ENCODE measurements around the gene HERC4. TPM values are rescaled to one million over a fixed set of nuclear protein-coding genes. Genes with fewer than 3 reads are reported as not detected.
A peak's percentile ranks its signal among the peaks of the same experiment; 100 is the strongest.
"Not testable (repeated sequence)": the region's sequence is repeated elsewhere in the genome, so short reads cannot be mapped to it uniquely, and the experiment has no call there.

The HERC4 gene
- total RNA-seq, 1 donor from 2014 or later, result 41.6 TPM

DNA sequence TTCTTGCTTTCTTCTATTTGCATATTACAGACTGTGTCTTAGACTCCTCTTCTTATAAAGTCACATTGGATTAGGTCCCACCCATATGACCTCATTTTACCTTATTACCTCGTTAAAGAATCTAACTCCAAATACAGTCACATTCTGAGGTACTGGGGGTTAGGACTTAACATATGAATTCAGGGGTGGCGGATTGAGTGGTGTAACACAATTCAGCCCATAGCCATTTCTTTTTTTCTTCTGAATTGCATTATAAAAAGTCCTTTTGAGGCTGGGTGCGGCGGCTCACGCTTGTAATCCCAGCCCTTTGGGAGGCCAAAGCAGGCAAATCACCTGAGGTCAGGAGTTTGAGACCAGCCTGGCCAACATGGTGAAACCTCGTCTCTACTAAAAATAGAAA is 6.8 kb upstream of the HERC4 start:
- TF ChIP-seq, protein P1, sequence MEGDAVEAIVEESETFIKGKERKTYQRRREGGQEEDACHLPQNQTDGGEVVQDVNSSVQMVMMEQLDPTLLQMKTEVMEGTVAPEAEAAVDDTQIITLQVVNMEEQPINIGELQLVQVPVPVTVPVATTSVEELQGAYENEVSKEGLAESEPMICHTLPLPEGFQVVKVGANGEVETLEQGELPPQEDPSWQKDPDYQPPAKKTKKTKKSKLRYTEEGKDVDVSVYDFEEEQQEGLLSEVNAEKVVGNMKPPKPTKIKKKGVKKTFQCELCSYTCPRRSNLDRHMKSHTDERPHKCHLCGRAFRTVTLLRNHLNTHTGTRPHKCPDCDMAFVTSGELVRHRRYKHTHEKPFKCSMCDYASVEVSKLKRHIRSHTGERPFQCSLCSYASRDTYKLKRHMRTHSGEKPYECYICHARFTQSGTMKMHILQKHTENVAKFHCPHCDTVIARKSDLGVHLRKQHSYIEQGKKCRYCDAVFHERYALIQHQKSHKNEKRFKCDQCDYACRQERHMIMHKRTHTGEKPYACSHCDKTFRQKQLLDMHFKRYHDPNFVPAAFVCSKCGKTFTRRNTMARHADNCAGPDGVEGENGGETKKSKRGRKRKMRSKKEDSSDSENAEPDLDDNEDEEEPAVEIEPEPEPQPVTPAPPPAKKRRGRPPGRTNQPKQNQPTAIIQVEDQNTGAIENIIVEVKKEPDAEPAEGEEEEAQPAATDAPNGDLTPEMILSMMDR (IDR thresholded peaks at IDR 0.05), result no peak
- Mint-ChIP-seq H3K36me3 (ENCODE audit: low read depth) (no peaks in the 10 kb centered on the region), H3K27ac (ENCODE audit: unreplicated experiment) (no peak overlapping the region), H3K9me3 (ENCODE audit: low read depth) (no peaks in the 10 kb centered on the region), H3K4me1 (ENCODE audit: low read depth) (peaks cover 20% of the 10 kb centered on the region), H3K27me3 (ENCODE audit: low read depth) (no peaks in the 10 kb centered on the region), H3K4me3 (ENCODE audit: unreplicated experiment) (no peak overlapping the region)
- DNase-seq (ENCODE audit: low spot score), result no peak

DNA sequence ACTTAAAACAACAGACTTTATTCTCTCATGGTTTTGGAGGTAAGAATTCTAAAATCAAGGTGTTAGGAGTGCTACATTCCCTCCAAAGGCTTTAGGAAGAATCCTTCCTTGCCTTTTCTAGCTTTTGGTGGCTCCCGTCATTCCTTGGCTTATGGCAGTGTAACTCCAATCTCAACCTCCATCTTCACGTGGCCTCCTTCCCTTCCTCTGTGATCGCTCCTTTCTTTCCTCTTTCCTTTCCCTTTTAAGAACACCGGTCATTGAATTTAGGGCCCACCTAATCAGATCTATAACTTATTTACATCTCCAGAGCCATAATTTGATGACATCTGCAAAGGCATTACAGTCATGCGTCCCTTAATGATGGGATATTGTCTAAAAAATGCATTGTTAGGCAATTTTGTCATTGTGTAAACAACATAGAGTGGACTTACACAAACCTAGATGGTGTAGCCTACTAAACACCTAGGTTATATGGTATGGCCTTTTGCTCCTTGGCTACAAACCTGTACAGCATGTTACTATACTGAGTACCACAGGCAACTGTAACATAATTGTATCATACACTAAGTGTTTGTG is 5.9 kb upstream of the HERC4 start:
- H3K27me3 Mint-ChIP-seq (ENCODE audit: low read depth), result no peaks in the 10 kb centered on the region
- TF ChIP-seq, protein P1 (IDR thresholded peaks at IDR 0.05), result no peak
- H3K9me3 Mint-ChIP-seq (ENCODE audit: low read depth), result no peaks in the 10 kb centered on the region
- H3K36me3 Mint-ChIP-seq (ENCODE audit: low read depth), result no peaks in the 10 kb centered on the region
- H3K4me1 Mint-ChIP-seq (ENCODE audit: low read depth), result peaks cover 20% of the 10 kb centered on the region
- H3K27ac Mint-ChIP-seq (ENCODE audit: unreplicated experiment), result no peak overlapping the region
- no peak for DNase-seq (ENCODE audit: low spot score)
- H3K4me3 Mint-ChIP-seq (ENCODE audit: unreplicated experiment), result no peak overlapping the region

GRCh38 chr10:68079434-68079833 is 4.4 kb upstream of the HERC4 start:
- peaks cover 25% of the 10 kb centered on the region for H3K4me1 Mint-ChIP-seq (ENCODE audit: low read depth)
- no peaks in the 10 kb centered on the region for H3K36me3 Mint-ChIP-seq (ENCODE audit: low read depth)
- TF ChIP-seq, protein P1 (IDR thresholded peaks at IDR 0.05), result no peak
- no peak overlapping the region for H3K4me3 Mint-ChIP-seq (ENCODE audit: unreplicated experiment)
- H3K27ac Mint-ChIP-seq (ENCODE audit: unreplicated experiment), result no peak overlapping the region
- no peak for DNase-seq (ENCODE audit: low spot score)
- H3K27me3 Mint-ChIP-seq (ENCODE audit: low read depth), result no peaks in the 10 kb centered on the region
- no peaks in the 10 kb centered on the region for H3K9me3 Mint-ChIP-seq (ENCODE audit: low read depth)

DNA sequence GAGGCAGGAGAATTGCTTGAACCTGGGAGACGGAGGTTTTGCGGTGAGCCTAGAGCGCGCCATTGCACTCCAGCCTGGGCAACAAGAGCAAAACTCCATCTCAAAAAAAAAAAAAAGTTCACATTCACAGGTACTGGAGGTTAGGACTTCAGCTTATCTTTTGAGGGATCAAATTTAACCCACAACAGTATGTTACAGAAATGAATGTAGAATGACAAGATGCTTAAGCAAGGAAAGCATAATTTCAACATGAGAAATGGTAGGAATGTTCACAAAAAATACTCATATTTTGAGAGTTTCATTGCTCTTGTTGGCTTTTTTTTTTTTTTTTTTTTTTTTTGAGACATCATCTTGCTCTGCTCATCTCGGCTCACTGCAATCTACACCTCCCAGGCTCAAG is 1.9 kb upstream of the HERC4 start:
- no peak for DNase-seq (ENCODE audit: low spot score)
- H3K27ac Mint-ChIP-seq (ENCODE audit: unreplicated experiment), result no peak overlapping the region
- no peaks in the 10 kb centered on the region for H3K9me3 Mint-ChIP-seq (ENCODE audit: low read depth)
- no peaks in the 10 kb centered on the region for H3K27me3 Mint-ChIP-seq (ENCODE audit: low read depth)
- no peak overlapping the region for H3K4me3 Mint-ChIP-seq (ENCODE audit: unreplicated experiment)
- H3K4me1 Mint-ChIP-seq (ENCODE audit: low read depth), result peaks cover 27% of the 10 kb centered on the region
- TF ChIP-seq, protein P1 (IDR thresholded peaks at IDR 0.05), result no peak
- H3K36me3 Mint-ChIP-seq (ENCODE audit: low read depth), result no peaks in the 10 kb centered on the region

GRCh38 chr10:68076081-68076480 is 998 bp upstream of the HERC4 start:
- H3K36me3 Mint-ChIP-seq (ENCODE audit: low read depth), result not testable (repeated sequence)
- peaks cover 36% of the 10 kb centered on the region for H3K4me1 Mint-ChIP-seq (ENCODE audit: low read depth)

DNA sequence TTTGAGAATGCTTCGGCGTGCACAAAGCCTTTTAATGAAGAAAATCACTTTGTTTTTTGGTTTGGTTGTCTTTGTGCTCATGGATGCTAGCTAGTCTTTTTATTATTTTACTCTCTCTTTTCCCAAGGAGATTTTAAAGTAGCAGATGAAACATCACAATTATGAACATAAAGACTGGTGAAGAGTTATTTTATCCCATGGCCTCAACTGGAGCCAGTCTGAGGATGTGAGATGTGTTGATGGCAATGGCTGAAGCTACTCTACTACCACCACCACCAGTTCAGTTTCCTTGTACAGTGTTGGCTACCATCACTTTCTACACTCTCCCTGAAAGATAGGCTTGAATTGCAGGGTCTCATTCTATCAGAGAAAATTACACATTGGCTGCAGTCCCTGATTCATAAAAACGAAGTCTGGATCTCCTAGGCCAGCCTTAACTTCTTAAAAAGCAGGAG is 494 bp upstream of the HERC4 start:
- H3K27ac Mint-ChIP-seq (ENCODE audit: unreplicated experiment), result peak overlapping the region; percentile 41
- H3K27me3 Mint-ChIP-seq (ENCODE audit: low read depth), result no peaks in the 10 kb centered on the region
- peak overlapping the region; percentile 97 for H3K4me3 Mint-ChIP-seq (ENCODE audit: unreplicated experiment)
- H3K36me3 Mint-ChIP-seq (ENCODE audit: low read depth), result peaks cover 4% of the 10 kb centered on the region
- no peak for DNase-seq (ENCODE audit: low spot score)
- peaks cover 41% of the 10 kb centered on the region for H3K4me1 Mint-ChIP-seq (ENCODE audit: low read depth)
- H3K9me3 Mint-ChIP-seq (ENCODE audit: low read depth), result no peaks in the 10 kb centered on the region
- TF ChIP-seq, protein P1 (IDR thresholded peaks at IDR 0.05), result no peak

More at GRCh38 chr10:68076081-68076480, 998 bp upstream of the HERC4 start:
- H3K9me3 Mint-ChIP-seq (ENCODE audit: low read depth); DNase-seq (ENCODE audit: low spot score); H3K4me3 Mint-ChIP-seq (ENCODE audit: unreplicated experiment); H3K27me3 Mint-ChIP-seq (ENCODE audit: low read depth); H3K27ac Mint-ChIP-seq (ENCODE audit: unreplicated experiment): not testable (repeated sequence)

All from chondrocyte (in vitro differentiated cells).